DOHH2 (cell line): ENCODE data around the gene PRLH.

Source experiments
- H3F3A ChIP-seq: fragments of 200-600 bp; sonication (generic), shearing (Covaris generic); 2 replicates; pipeline ENCODE4 v1.6.0; 2016; ENCODE audit warnings: antibody characterized with exemption, mild to moderate bottlenecking; ENCODE audit not compliant: control insufficient read depth, insufficient read depth
- H3K27ac ChIP-seq: fragments of 200-600 bp; sonication (generic); 2 replicates; pipeline ENCODE4 v1.5.1; 2014; ENCODE audit warnings: low read depth, mild to moderate bottlenecking, low read length, moderate library complexity
- H3K27me3 ChIP-seq: fragments of 200-600 bp; sonication (generic); 2 replicates; pipeline ENCODE4 v1.6.1; 2014; ENCODE audit warnings: mild to moderate bottlenecking, low read length, mixed read lengths; ENCODE audit not compliant: control insufficient read depth
- H3K36me3 ChIP-seq: fragments of 200-600 bp; sonication (generic); 2 replicates; pipeline ENCODE4 v1.6.1; 2014; ENCODE audit warnings: mild to moderate bottlenecking, low read length, moderate library complexity, mixed read lengths; ENCODE audit not compliant: control insufficient read depth
- H3K4me1 ChIP-seq: fragments of 200-600 bp; sonication (generic); 2 replicates; pipeline ENCODE4 v1.6.1; 2014; ENCODE audit warnings: mild to moderate bottlenecking, low read length, mixed read lengths; ENCODE audit not compliant: control insufficient read depth
- H3K4me2 ChIP-seq: fragments of 200-600 bp; sonication (generic); 2 replicates; pipeline ENCODE4 v1.6.0; 2014; ENCODE audit warnings: mild to moderate bottlenecking, low read length, moderate library complexity
- H3K4me3 ChIP-seq: fragments of 200-600 bp; sonication (generic); 2 replicates; pipeline ENCODE4 v1.5.1; 2014; ENCODE audit warnings: mild to moderate bottlenecking, low read length, mixed read lengths
- H3K79me2 ChIP-seq: fragments of 200-600 bp; sonication (generic); 2 replicates; pipeline ENCODE4 v1.6.1; 2014; ENCODE audit warnings: mild to moderate bottlenecking, low read length, mixed read lengths; ENCODE audit not compliant: control insufficient read depth
- H3K9me2 ChIP-seq: fragments of 200-600 bp; sonication (generic); replicated peaks from 2 replicates; pipeline ENCODE4 v1.6.1; 2014; ENCODE audit warnings: mild to moderate bottlenecking, low read length, mixed read lengths; ENCODE audit not compliant: control insufficient read depth
- H3K9me3 ChIP-seq: fragments of 200-600 bp; sonication (generic); 2 replicates; pipeline ENCODE4 v1.6.1; 2014; ENCODE audit warnings: antibody characterized with exemption, low read length, mixed read lengths; ENCODE audit not compliant: control insufficient read depth, insufficient read depth
- H4K20me1 ChIP-seq: fragments of 200-600 bp; sonication (generic); 2 replicates; pipeline ENCODE4 v1.6.0; 2014; ENCODE audit warnings: low read depth, mild to moderate bottlenecking, antibody characterized with exemption, low read length, moderate library complexity; ENCODE audit not compliant: control insufficient read depth, insufficient read depth
- EZH2phosphoT487 ChIP-seq: fragments of 200-600 bp; sonication (generic); IDR thresholded peaks from 2 replicates; pipeline ENCODE4 v1.6.1; 2017; ENCODE audit warnings: borderline replicate concordance, mild to moderate bottlenecking, antibody characterized with exemption, low read length, moderate library complexity, mixed read lengths
- TF ChIP-seq, protein P1 (sequence below): fragments of 200-600 bp; sonication (generic); IDR thresholded peaks from one replicate; pipeline ENCODE4 v1.5.1; 2014; ENCODE audit warnings: antibody characterized with exemption, mild to moderate bottlenecking, low read depth, low read length; ENCODE audit not compliant: poor library complexity, severe bottlenecking

The PRLH gene

DNA sequence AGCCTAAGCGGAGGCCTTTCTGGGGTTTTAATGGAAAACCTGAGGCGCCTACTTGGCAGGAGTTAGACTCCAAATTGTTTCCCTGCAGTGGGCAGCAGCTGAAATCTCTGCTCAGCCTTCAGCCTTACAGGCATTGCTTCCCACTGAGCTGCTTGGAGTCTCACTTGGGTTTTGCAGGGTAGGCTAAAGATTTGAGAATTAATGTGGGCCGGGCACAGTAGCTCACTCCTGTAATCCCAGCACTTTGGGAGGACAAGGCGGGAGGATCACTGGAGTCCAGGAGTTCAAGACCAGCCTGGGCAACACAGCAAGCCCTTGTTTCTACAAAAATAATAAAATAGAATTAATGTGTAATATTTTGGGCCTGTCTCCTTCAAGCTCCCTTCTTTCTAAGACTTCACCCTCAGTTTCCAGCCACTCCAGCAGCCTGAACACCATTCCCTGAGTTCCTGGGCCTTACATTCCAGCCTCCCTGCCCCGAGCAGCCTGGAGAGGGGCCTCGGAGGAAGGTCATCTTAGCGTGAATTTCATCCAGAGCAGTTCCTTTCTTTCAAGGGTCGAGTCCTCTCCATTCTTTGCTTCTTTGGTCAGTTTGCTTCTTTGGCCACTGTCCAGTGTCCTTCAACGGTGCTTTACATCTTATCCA is 33.2 kb downstream of the PRLH start:
- H3K9me2 ChIP-seq: no peaks in the 10 kb centered on the region
- H3K27me3 ChIP-seq: peaks cover 2% of the 10 kb centered on the region
- no peaks in the 10 kb centered on the region for H3K36me3 ChIP-seq
- H4K20me1 ChIP-seq: no peaks in the 10 kb centered on the region
- H3K4me3 ChIP-seq: no peak overlapping the region
- H3K9me3 ChIP-seq: no peaks in the 10 kb centered on the region
- no peak overlapping the region for H3K27ac ChIP-seq
- H3F3A ChIP-seq: no peaks in the 10 kb centered on the region
- no peak for TF ChIP-seq EZH2phosphoT487
- TF ChIP-seq, protein P1, sequence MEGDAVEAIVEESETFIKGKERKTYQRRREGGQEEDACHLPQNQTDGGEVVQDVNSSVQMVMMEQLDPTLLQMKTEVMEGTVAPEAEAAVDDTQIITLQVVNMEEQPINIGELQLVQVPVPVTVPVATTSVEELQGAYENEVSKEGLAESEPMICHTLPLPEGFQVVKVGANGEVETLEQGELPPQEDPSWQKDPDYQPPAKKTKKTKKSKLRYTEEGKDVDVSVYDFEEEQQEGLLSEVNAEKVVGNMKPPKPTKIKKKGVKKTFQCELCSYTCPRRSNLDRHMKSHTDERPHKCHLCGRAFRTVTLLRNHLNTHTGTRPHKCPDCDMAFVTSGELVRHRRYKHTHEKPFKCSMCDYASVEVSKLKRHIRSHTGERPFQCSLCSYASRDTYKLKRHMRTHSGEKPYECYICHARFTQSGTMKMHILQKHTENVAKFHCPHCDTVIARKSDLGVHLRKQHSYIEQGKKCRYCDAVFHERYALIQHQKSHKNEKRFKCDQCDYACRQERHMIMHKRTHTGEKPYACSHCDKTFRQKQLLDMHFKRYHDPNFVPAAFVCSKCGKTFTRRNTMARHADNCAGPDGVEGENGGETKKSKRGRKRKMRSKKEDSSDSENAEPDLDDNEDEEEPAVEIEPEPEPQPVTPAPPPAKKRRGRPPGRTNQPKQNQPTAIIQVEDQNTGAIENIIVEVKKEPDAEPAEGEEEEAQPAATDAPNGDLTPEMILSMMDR: no peak
- no peaks in the 10 kb centered on the region for H3K79me2 ChIP-seq
- H3K4me2 ChIP-seq: no peak overlapping the region
- peaks cover 10% of the 10 kb centered on the region for H3K4me1 ChIP-seq

DNA sequence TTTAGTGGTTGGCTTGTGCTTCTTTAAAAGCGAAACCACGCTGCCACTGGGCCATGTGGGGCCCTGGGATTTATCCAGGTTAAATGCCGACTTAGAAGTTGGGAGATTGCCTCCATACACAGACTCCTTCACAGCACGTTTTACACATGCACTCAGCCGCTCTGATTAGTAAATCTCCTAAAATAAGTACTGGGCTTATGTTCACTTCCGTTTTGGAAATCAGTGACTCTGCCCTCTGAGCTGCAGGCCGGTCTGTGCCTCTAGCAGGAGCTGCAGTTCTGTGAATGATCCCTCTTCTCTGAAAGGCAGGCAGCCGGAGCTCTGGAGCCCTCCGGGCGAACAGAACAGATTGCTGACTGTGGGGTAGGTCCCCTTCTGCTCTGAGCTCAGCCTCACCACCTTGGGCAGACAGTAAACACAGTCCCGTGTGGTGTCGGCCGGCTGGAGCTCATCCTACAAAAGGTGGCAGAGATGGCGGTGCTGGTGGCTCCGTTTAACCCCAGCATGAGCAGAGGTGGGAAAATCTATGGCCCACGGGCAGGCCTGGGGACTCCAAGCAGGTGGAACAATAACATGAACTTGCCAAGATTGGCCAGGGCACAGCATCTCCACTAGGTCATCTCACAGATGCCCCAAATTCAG is 34.0 kb downstream of the PRLH start:
- H3K79me2 ChIP-seq: no peaks in the 10 kb centered on the region
- no peaks in the 10 kb centered on the region for H3F3A ChIP-seq
- peaks cover 2% of the 10 kb centered on the region for H3K27me3 ChIP-seq
- no peaks in the 10 kb centered on the region for H3K36me3 ChIP-seq
- TF ChIP-seq, protein P1: no peak
- TF ChIP-seq EZH2phosphoT487: no peak
- no peak overlapping the region for H3K27ac ChIP-seq
- no peak overlapping the region for H3K4me2 ChIP-seq
- H3K9me2 ChIP-seq: no peaks in the 10 kb centered on the region
- no peaks in the 10 kb centered on the region for H3K9me3 ChIP-seq
- H3K4me3 ChIP-seq: no peak overlapping the region
- peaks cover 10% of the 10 kb centered on the region for H3K4me1 ChIP-seq
- H4K20me1 ChIP-seq: no peaks in the 10 kb centered on the region

DNA sequence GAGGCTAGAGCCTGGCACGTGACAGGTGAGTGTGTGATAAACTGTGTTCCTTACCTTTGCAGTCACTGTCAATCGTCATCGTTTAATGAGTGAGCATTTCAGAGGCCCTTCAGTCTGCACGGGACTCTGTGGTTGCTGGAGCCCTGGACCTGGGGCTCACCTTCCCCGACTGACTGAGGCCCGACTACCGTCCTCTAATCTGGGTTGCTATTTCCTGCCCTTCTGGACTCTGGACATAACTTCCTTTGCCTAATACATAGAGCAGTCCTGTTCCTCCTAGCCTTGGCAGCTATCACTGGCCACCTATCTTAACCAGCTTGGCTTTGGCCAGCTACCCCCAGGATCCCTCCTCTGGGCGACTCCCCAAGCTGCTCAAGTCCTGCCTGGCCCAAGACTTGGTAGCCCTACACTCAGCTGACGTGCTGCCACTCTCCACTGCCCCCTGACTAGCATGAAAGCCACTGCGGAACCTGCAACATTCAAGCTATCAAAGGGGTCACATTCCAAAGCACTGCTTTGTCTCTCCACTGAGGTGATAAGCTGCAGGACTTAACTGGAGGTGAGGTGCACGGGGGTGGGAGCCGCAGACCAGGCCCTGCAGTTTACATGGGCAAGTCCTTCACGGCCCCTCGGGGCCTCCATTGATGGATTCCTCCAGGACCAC is 35.2 kb downstream of the PRLH start:
- Histone ChIP-seq H3K36me3 (no peaks in the 10 kb centered on the region), H3K27ac (no peak overlapping the region), H3K27me3 (peaks cover 2% of the 10 kb centered on the region), H3K4me2 (no peak overlapping the region), H3K4me1 (peaks cover 10% of the 10 kb centered on the region), H3F3A (no peaks in the 10 kb centered on the region), H3K9me2 (no peaks in the 10 kb centered on the region), H3K9me3 (no peaks in the 10 kb centered on the region), H4K20me1 (no peaks in the 10 kb centered on the region), H3K4me3 (no peak overlapping the region), H3K79me2 (no peaks in the 10 kb centered on the region)
- TF ChIP-seq EZH2phosphoT487: no peak
- TF ChIP-seq, protein P1: no peak
